ENCODE measurements around the gene NOMO2. TPM values are rescaled to one million over a fixed set of nuclear protein-coding genes. Genes with fewer than 3 reads are reported as not detected.
"Not testable (repeated sequence)": the region's sequence is repeated elsewhere in the genome, so short reads cannot be mapped to it uniquely, and the experiment has no call there.

The NOMO2 gene
- total RNA-seq, 1 experiment from 2014 or later = 234 TPM

- H3K9me3 Mint-ChIP-seq (ENCODE audit: low read depth, unreplicated experiment); intact Hi-C loops (cut with micrococcal nuclease; ENCODE audit: unreplicated experiment); H3K27me3 Mint-ChIP-seq (ENCODE audit: unreplicated experiment); BruUV-seq (replicated peaks); H3K27ac Mint-ChIP-seq (ENCODE audit: unreplicated experiment); H3K4me1 Mint-ChIP-seq (ENCODE audit: low read depth, unreplicated experiment); H3K4me3 Mint-ChIP-seq (ENCODE audit: low read depth, unreplicated experiment); H3K36me3 Mint-ChIP-seq (ENCODE audit: insufficient read depth, unreplicated experiment): not testable (repeated sequence)
- peak; percentile 72 for DNase-seq
- CTCF ChIA-PET = interaction anchor here (0.6 kb wide), 1 partner anchor 1098 kb away, joined by 3 read pairs; no protein-coding TSS in a partner anchor
Observed at GRCh38 chr16:18593904-18594303, 32.0 kb upstream of the NOMO2 start.

DNA sequence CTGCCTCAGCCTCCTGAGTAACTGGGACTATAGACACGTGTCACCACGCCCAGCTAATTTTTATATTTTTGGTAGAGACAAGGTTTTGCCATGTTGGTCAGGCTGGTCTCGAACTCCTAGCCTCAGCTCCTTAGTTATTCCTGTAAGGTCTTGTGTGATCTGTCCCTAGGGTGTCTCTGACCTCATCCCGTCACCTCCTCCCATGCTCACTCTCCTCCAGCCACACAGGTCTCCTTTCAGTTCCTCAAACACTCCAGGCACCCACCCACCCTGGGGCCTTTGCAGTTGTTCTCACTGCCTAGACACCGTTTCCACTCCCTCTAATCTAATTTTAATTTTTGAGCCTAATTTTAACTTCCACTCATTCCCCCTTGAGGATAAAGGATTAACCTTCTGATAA is 31.1 kb upstream of the NOMO2 start:
- H3K4me3 Mint-ChIP-seq (ENCODE audit: low read depth, unreplicated experiment); CTCF ChIA-PET; H3K36me3 Mint-ChIP-seq (ENCODE audit: insufficient read depth, unreplicated experiment); H3K27me3 Mint-ChIP-seq (ENCODE audit: unreplicated experiment); DNase-seq; H3K9me3 Mint-ChIP-seq (ENCODE audit: low read depth, unreplicated experiment); BruUV-seq (replicated peaks); H3K4me1 Mint-ChIP-seq (ENCODE audit: low read depth, unreplicated experiment); intact Hi-C loops (cut with micrococcal nuclease; ENCODE audit: unreplicated experiment); H3K27ac Mint-ChIP-seq (ENCODE audit: unreplicated experiment): not testable (repeated sequence)

GRCh38 chr16:18591908-18592307 is 30.0 kb upstream of the NOMO2 start:
- H3K4me3 Mint-ChIP-seq (ENCODE audit: low read depth, unreplicated experiment); H3K27me3 Mint-ChIP-seq (ENCODE audit: unreplicated experiment); H3K4me1 Mint-ChIP-seq (ENCODE audit: low read depth, unreplicated experiment); H3K27ac Mint-ChIP-seq (ENCODE audit: unreplicated experiment); H3K9me3 Mint-ChIP-seq (ENCODE audit: low read depth, unreplicated experiment); H3K36me3 Mint-ChIP-seq (ENCODE audit: insufficient read depth, unreplicated experiment); CTCF ChIA-PET; intact Hi-C loops (cut with micrococcal nuclease; ENCODE audit: unreplicated experiment); BruUV-seq (replicated peaks): not testable (repeated sequence)
- peak; percentile 58 for DNase-seq

DNA sequence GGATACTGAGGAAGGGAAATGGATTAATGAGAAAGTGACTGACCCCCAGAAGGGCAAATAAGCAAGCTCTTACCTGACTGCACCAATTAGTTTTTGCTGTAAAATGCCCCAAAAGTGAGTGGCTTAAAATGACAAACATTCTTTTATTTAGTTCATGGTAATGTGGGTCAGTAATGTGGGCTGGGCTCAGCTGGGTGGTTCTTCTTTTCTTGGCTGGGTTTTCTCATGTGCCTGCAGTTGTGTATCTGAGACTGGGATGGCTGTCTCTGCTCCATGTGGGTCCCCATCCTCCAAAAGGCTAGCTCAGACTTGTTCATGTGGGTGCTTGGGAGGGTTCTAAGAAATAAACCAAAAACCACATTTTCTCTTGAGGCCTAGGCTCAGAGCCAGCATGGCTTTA is 29.5 kb upstream of the NOMO2 start:
- BruUV-seq (replicated peaks); H3K36me3 Mint-ChIP-seq (ENCODE audit: insufficient read depth, unreplicated experiment); intact Hi-C loops (cut with micrococcal nuclease; ENCODE audit: unreplicated experiment); H3K4me1 Mint-ChIP-seq (ENCODE audit: low read depth, unreplicated experiment); H3K9me3 Mint-ChIP-seq (ENCODE audit: low read depth, unreplicated experiment); DNase-seq; H3K4me3 Mint-ChIP-seq (ENCODE audit: low read depth, unreplicated experiment); H3K27me3 Mint-ChIP-seq (ENCODE audit: unreplicated experiment); CTCF ChIA-PET; H3K27ac Mint-ChIP-seq (ENCODE audit: unreplicated experiment): not testable (repeated sequence)

DNA sequence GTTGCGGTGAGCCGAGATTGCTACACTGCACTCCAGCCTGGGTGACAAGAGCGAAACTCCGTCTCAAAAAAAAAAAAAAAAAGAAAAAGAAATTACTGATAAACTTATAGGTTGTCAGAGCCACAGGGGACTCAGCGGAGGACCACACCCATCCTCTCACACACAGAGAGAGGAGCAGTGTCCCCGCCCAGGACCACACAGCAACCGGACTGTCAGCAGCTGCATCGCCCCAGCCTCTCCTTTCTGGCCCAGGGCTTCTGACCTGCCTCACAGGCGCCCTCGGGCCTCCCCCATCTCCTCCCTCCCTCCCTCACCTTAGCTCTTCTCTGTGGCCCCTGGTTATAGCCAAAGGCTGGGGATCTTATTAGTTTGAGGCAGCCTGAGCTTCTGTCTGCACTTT is 27.9 kb upstream of the NOMO2 start:
- not testable (repeated sequence) for H3K27ac Mint-ChIP-seq (ENCODE audit: unreplicated experiment)

DNA sequence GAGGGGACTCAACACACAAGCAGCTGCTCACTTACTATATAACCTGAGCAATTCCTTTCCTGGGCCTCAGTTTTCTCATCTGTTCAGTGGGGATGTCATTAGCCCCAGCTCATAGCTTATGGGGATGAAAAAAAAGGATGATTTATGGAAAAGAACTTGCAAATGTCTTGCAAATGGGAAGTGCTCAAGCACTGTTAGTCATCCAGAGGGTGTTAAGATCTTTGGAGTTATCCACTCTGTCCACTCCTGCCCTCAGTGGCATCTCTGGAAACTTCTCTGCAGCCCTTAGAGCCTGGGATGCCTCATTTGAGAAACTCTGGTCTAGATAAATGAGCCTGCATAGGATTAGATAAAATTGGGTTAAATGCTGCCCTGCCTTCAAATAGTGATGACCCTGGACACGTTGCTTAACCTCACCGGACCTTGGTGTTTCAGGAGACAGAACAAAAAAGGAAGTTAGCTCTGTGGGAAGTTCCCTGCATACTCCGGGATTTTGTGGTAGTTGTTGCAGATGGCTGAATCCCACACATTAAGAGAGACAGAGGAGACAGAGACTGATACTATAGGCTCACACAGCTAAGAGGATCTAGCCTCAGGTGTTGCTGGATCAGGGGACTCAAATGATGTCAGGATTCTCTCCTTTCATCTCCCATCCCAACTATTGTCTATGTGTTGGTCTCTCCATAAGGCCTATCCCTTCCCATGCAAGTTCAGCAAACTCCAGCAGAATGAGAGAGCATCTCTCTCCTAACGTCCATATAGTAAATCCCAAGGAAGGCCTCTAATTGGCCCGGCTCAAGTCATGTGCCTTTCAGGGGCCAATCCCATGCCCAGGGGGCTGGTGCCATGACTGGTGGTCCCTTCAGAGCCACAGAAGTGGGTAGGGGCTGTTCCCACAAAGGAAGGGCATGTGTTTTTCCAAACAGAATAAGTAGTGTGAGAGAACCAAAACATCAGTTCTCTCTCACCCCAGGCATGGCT is 25.0 kb upstream of the NOMO2 start:
- H3K4me1 Mint-ChIP-seq (ENCODE audit: low read depth, unreplicated experiment); intact Hi-C loops (cut with micrococcal nuclease; ENCODE audit: unreplicated experiment); CTCF ChIA-PET; H3K9me3 Mint-ChIP-seq (ENCODE audit: low read depth, unreplicated experiment); H3K27me3 Mint-ChIP-seq (ENCODE audit: unreplicated experiment); H3K36me3 Mint-ChIP-seq (ENCODE audit: insufficient read depth, unreplicated experiment); DNase-seq; BruUV-seq (replicated peaks); H3K4me3 Mint-ChIP-seq (ENCODE audit: low read depth, unreplicated experiment); H3K27ac Mint-ChIP-seq (ENCODE audit: unreplicated experiment): not testable (repeated sequence)

More for the DNA sequence above, 27.9 kb upstream of the NOMO2 start:
- H3K4me3 Mint-ChIP-seq (ENCODE audit: low read depth, unreplicated experiment); DNase-seq; H3K9me3 Mint-ChIP-seq (ENCODE audit: low read depth, unreplicated experiment); BruUV-seq (replicated peaks); CTCF ChIA-PET; intact Hi-C loops (cut with micrococcal nuclease; ENCODE audit: unreplicated experiment); H3K27me3 Mint-ChIP-seq (ENCODE audit: unreplicated experiment); H3K4me1 Mint-ChIP-seq (ENCODE audit: low read depth, unreplicated experiment); H3K36me3 Mint-ChIP-seq (ENCODE audit: insufficient read depth, unreplicated experiment): not testable (repeated sequence)

- H3K9me3 Mint-ChIP-seq (ENCODE audit: low read depth, unreplicated experiment); H3K4me1 Mint-ChIP-seq (ENCODE audit: low read depth, unreplicated experiment); H3K27ac Mint-ChIP-seq (ENCODE audit: unreplicated experiment); intact Hi-C loops (cut with micrococcal nuclease; ENCODE audit: unreplicated experiment); H3K4me3 Mint-ChIP-seq (ENCODE audit: low read depth, unreplicated experiment); H3K27me3 Mint-ChIP-seq (ENCODE audit: unreplicated experiment); BruUV-seq (replicated peaks); CTCF ChIA-PET; DNase-seq; H3K36me3 Mint-ChIP-seq (ENCODE audit: insufficient read depth, unreplicated experiment): not testable (repeated sequence)
Observed at GRCh38 chr16:18585789-18586188, 23.9 kb upstream of the NOMO2 start.
